HG03060 (cell line): ENCODE measurements around the gene HEXD.

Experiments used
- ATAC-seq: cut with Tn5 transposase; IDR thresholded peaks from one replicate; pipeline ENCODE4 v1.9.1; 2021; ENCODE audit warnings: low read depth, moderate number of reproducible peaks; ENCODE audit not compliant: unreplicated experiment

The HEXD gene

GRCh38 chr17:82412535-82413520 lies 5.3 kb upstream of the HEXD start:
- ATAC-seq = no peak

- ATAC-seq = no peak
Observed at GRCh38 chr17:82414548-82415281, 3.4 kb upstream of the HEXD start.

GRCh38 chr17:82415336-82415735 lies 2.8 kb upstream of the HEXD start:
- no peak for ATAC-seq

GRCh38 chr17:82415786-82416185 lies 2.4 kb upstream of the HEXD start:
- no peak for ATAC-seq

- no peak for ATAC-seq
Observed at GRCh38 chr17:82416264-82416663, 1.9 kb upstream of the HEXD start.

- ATAC-seq = no peak
Observed at GRCh38 chr17:82416771-82417170, 1.4 kb upstream of the HEXD start.

GRCh38 chr17:82419540-82419939 lies 1.4 kb downstream of the HEXD start:
- no peak for ATAC-seq

GRCh38 chr17:82424001-82424862 lies 6.1 kb downstream of the HEXD start:
- ATAC-seq = no peak

- ATAC-seq = no peak
Observed at GRCh38 chr17:82424863-82425159, 6.7 kb downstream of the HEXD start.

- no peak for ATAC-seq
Observed at GRCh38 chr17:82428546-82428945, 10.4 kb downstream of the HEXD start.

GRCh38 chr17:82429824-82430223 lies 11.7 kb downstream of the HEXD start:
- no peak for ATAC-seq

- no peak for ATAC-seq
Observed at GRCh38 chr17:82432017-82432416, 13.9 kb downstream of the HEXD start.

GRCh38 chr17:82433560-82434215 lies 15.5 kb downstream of the HEXD start:
- no peak for ATAC-seq

GRCh38 chr17:82434216-82434565 lies 16.0 kb downstream of the HEXD start:
- no peak for ATAC-seq

- ATAC-seq = no peak
Observed at GRCh38 chr17:82435103-82435502, 17.0 kb downstream of the HEXD start.

GRCh38 chr17:82435601-82436583 lies 17.7 kb downstream of the HEXD start:
- ATAC-seq = no peak

GRCh38 chr17:82436601-82437324 lies 18.6 kb downstream of the HEXD start:
- no peak for ATAC-seq

GRCh38 chr17:82437325-82437668 lies 19.1 kb downstream of the HEXD start:
- ATAC-seq = no peak
